Fibroblast of skin of abdomen (primary cell): ENCODE data around the gene LPCAT2.

ENCODE experiments used
- DNase-seq: peaks from one replicate; pipeline ENCODE4 v3.0.0-alpha.2; 2013

The LPCAT2 gene

GRCh38 chr16:55503726-55504550, 4.9 kb upstream of the LPCAT2 start:
- DNase-seq, result no peak

GRCh38 chr16:55505333-55506015, 3.4 kb upstream of the LPCAT2 start:
- no peak for DNase-seq

- no peak for DNase-seq
These were observed 2.8 kb upstream of the LPCAT2 start for GRCh38 chr16:55506083-55506482.

- no peak for DNase-seq
These were observed 2.2 kb upstream of the LPCAT2 start for GRCh38 chr16:55506708-55507107.

- no peak for DNase-seq
These were observed 476 bp upstream of the LPCAT2 start for GRCh38 chr16:55508271-55508921.

- no peak for DNase-seq
These were observed 1.4 kb downstream of the LPCAT2 start for GRCh38 chr16:55510185-55510805.

GRCh38 chr16:55512941-55513340, 4.1 kb downstream of the LPCAT2 start:
- DNase-seq, result no peak

GRCh38 chr16:55513616-55514015, 4.7 kb downstream of the LPCAT2 start:
- no peak for DNase-seq

GRCh38 chr16:55515111-55515510, 6.2 kb downstream of the LPCAT2 start:
- DNase-seq, result peak; percentile 84

- no peak for DNase-seq
These were observed 12.9 kb downstream of the LPCAT2 start for GRCh38 chr16:55521792-55522191.

- DNase-seq, result peak; percentile 28
These were observed 17.6 kb downstream of the LPCAT2 start for GRCh38 chr16:55526441-55526840.

- DNase-seq, result no peak
These were observed 19.0 kb downstream of the LPCAT2 start for GRCh38 chr16:55527885-55528284.

- DNase-seq, result no peak
These were observed 20.1 kb downstream of the LPCAT2 start for GRCh38 chr16:55529018-55529417.

- no peak for DNase-seq
These were observed 21.5 kb downstream of the LPCAT2 start for GRCh38 chr16:55530316-55530856.

- DNase-seq, result no peak
These were observed 23.4 kb downstream of the LPCAT2 start for GRCh38 chr16:55532227-55532626.

- no peak for DNase-seq
These were observed 25.9 kb downstream of the LPCAT2 start for GRCh38 chr16:55534756-55535155.

- DNase-seq, result peak; percentile 66
These were observed 30.2 kb downstream of the LPCAT2 start for GRCh38 chr16:55539049-55539448.

- no peak for DNase-seq
These were observed 30.6 kb downstream of the LPCAT2 start for GRCh38 chr16:55539488-55539887.

GRCh38 chr16:55540221-55540620, 31.3 kb downstream of the LPCAT2 start:
- DNase-seq, result no peak

GRCh38 chr16:55542459-55543082, 33.7 kb downstream of the LPCAT2 start:
- peak; percentile 76 for DNase-seq

- DNase-seq, result peak; percentile 32
These were observed 34.6 kb downstream of the LPCAT2 start for GRCh38 chr16:55543472-55543871.

GRCh38 chr16:55552621-55553020, 43.7 kb downstream of the LPCAT2 start:
- DNase-seq, result peak; percentile 89
